Subcutaneous adipose tissue (tissue), 4 donors: Measurements from ENCODE around the gene ITGB3. TPM values are rescaled to one million over a fixed set of nuclear protein-coding genes. Genes with fewer than 3 reads are reported as not detected.

Experiments used
- total RNA-seq, 4 donors: library from RNA; depleted of rRNA; stranded (reverse); fragments of >200 nt; gene quantifications; one replicate each; pipeline ENCODE4 v1.1.0, GENCODE V29; 2016
- TF ChIP-seq, protein P1 (sequence below): fragments of 450-650 bp; IDR thresholded peaks from one replicate; pipeline ENCODE4 v1.5.1; 2016; ENCODE audit warnings: low read depth, mild to moderate bottlenecking, control low read depth, antibody characterized with exemption, moderate library complexity

ITGB3 gene
- total RNA-seq, result 10 to 100 TPM in 3 of 4 donors, 1 to 10 TPM in 1; 9.8 to 22.6 (median 13.8) TPM

DNA sequence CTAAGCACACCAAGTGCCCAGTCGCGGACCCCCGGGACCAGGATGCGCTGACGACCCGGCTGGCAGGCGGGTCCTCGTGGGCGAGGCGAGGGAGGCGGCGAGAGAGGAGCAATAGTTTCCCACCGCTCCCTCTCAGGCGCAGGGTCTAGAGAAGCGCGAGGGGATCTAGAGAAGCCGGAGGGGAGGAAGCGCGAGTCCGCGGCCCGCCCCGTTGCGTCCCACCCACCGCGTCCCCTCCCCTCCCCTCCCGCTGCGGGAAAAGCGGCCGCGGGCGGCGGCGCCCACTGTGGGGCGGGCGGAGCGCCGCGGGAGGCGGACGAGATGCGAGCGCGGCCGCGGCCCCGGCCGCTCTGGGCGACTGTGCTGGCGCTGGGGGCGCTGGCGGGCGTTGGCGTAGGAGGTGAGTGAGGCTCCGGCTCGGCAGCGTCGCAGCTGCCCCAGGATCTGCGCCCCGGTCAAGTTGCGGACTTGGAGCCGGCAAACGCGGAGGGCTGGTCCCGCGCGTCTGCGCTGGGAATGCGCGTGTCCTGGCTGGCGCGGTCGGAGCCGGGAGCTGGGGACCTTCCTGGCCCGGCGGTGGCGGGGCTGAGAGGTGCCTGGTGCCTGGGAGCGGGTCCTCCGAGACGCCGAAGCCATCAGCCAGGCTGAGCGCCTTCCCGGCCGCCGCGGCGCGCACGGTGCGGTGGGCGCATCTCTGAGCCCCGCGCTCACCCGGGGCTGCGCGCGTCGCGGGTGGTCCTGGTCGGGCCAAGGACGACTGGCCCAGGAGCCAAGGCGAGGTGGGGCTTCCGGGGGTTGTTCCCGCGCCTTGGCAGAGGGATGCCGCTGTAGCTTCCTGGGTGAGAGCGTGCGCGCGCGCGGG is at the start of gene ITGB3:
Gene ITGB3 (plus strand): TSS at position 287 of the 862 bp plus-strand sequence. CDS start 35 bp downstream, at position 322.
- TF ChIP-seq, protein P1, sequence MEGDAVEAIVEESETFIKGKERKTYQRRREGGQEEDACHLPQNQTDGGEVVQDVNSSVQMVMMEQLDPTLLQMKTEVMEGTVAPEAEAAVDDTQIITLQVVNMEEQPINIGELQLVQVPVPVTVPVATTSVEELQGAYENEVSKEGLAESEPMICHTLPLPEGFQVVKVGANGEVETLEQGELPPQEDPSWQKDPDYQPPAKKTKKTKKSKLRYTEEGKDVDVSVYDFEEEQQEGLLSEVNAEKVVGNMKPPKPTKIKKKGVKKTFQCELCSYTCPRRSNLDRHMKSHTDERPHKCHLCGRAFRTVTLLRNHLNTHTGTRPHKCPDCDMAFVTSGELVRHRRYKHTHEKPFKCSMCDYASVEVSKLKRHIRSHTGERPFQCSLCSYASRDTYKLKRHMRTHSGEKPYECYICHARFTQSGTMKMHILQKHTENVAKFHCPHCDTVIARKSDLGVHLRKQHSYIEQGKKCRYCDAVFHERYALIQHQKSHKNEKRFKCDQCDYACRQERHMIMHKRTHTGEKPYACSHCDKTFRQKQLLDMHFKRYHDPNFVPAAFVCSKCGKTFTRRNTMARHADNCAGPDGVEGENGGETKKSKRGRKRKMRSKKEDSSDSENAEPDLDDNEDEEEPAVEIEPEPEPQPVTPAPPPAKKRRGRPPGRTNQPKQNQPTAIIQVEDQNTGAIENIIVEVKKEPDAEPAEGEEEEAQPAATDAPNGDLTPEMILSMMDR, result no peak

DNA sequence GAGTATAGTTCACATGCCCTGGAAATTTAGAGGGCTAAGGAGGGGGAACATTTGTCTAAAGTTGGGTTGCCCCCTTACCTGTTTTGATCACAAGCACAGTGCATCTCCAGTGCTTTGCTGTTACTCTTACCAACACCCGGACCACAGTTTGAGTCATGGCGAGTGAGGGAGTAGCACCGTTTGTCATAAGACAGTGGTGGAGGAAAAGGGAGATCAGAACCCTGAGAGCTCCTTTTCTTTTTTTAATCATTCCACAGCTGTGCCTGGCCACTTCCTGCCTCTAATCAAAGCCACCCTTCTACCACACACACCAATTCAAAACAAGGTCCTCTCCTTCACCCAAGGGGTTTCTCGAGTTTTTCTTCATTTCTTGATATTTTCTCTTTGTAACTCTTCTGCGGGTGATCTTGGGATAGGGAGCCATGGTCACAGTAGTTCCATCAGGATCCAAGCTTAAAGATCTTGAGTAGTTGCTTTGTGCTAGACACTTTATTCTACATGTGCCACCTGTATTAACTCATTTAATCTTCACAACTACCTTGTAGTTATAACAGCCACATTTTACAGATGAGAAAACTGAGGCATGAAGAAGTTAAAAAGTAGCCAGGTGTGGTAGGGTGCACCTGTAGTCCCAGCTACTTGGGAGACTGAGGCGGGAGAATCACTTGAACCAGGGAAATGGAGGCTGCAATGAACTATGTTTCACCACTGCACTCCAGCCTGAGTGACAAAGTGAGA is 49.5 kb upstream of the ITGB3 start:
- TF ChIP-seq, protein P1, result no peak

DNA sequence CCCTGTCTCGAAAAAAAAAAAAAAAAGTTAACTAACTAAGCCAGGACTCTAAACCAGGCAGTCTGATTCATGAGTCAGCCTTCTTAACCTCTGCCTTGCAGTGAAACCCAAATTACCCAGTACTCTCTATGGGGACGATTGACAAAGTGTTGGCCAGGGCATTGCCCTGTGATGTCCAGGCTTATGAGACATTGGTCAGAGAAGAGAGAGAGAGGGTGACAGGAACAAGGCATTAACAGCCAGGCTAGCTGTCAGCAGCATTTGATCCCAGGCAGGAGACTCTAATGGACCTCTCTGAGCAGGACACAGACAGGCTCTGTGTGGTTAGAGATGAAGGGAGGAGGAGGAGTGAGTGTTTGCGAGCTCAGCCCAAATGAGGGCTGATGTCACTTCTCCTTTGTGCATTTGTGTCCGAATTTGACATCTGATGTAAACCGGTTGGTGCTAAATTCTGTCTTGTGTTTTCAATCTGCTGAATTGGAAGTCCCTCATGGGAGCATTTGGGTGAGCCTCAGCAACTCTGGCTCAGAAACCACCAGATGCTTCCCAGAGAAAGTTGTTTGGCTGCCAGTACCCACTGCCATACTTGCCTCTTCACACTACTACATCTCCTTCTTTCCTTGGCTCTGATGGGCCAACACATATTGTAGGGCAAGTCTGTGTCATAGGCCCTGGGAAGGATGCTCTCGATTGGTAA is 48.8 kb upstream of the ITGB3 start:
- TF ChIP-seq, protein P1, result no peak

DNA sequence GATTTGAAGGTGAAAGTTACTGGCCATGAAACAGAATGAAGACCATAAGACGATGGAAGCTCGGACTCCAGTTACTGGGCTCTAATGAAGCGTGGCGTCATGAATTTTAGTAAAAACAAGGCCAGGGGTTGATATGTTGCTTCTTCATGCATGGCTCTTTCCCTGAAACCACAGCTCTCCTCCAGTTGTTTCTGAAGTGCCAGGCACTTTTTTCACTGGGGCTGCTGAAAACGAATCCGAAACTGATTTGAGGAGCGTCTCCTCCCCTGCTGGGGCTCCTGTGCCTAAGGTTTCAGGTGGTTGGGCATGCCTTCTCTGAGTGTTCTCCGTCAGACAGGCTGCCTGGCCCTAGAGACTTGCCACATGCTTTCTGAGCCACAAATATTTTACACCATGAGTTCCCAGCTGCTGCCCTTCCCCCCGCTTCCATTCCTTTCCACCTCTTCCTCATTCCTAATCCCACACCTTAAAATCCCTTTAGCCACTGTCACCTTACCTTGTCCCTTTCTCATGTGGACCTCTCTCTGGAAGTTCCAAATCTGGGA is 48.1 kb upstream of the ITGB3 start:
- TF ChIP-seq, protein P1, result no peak

DNA sequence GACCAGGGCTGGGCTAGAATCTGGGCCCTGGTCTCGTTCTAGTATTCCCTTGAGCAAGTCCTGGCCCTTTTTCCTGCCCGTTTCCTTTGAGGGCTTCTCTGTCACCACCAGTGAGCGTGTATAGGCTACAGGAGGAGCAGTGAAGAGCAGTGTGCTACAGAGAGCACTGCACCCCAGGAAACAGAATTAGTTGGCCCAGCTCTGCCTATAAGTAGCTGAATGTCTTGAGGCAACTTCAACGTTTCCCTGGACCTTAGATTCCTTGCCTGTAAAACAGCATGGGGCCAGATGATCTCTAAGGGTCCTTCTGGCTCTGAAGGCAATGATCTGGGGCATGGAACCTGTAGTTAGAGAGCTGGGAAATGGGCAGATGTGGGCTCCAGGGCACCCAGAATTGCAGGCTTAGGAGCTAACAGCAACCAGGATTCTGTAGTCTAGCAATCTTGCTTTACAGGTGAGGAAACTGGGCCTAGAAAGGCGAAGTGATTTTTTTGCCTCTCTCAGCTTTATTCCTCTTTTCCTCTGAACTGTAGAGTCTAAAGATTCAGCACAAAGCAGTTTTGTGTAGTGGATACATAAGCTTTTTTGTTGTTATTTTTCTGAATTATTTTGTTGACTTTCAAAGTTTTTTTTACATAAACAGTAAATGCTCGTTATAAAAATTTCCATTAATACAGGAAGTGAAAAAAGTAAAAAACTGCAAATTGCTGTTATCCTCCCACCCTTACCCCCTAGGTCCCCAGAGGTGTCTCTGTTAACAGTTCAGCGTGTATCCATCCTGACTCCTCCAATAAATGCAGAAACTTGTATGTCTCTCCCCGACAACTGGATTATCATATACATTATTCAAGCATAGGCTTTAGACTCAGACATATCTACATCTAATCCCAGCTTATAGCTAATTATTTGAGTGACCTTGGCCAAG is 46.2 kb upstream of the ITGB3 start:
- TF ChIP-seq, protein P1, result no peak

DNA sequence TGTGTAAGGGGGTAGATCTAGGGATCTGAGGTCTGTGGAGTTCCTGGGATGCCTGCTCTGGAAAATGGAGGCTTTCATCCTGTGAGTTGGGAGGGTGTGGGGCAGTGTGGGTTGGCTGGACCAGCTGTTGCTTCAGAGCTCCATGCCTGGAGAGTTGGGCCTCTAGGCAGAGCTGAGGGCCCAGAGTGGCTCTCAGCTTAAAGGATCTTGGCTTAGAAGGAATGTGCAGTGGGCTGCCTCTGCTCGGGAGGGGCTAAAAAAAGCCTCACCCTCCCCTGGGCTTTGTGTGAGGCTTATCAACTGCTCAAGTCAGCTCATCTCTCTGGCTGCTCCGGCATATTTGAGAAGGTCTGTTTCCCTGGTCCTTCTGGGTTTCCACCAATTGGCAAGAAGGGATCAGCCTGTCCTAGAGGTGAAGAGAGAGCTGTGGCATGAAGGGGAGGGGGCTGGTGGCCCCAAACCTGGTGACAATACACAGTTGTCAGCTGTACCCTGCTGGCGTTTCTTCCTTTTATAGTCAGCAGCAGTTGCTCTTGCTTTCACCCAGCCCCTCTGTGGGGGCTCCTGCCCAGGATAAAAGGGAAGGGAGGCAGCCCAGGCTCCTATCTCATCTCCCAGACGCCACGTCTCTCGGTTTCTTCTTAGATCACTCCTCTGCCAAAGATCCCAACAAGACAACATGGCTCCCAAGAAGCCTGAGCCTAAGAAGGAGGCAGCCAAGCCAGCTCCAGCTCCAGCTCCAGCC is 44.7 kb upstream of the ITGB3 start, which contains the start of gene MYL4:
Gene MYL4 (plus strand): TSS at position 605 of the 745 bp plus-strand sequence. CDS start 75 bp downstream, at position 680.
- TF ChIP-seq, protein P1, result no peak
